ENCODE measurements around the gene DAB2IP.

- TF ChIP-seq CTCF (conservative IDR thresholded peaks at IDR 0.05 in 1 of 2, IDR thresholded peaks at IDR 0.05 in 1 of 2; ENCODE audit: low read depth in 1 of 2, low read length in 2 of 2) = no peak
- no peak for TF ChIP-seq EZH2 (IDR thresholded peaks at IDR 0.05; ENCODE audit: low read length, missing control alignments)
Observed at GRCh38 chr9:121757281-121757585, 105.8 kb downstream of the DAB2IP start.
